ENCODE measurements around the gene DNAJC5. TPM values are rescaled to one million over a fixed set of nuclear protein-coding genes. Genes with fewer than 3 reads are reported as not detected.

DNAJC5 gene
- total and polyA plus RNA-seq, 2 of the 8 experiments (the other 6 are each of a cell fraction or from before 2014, with no cell fraction given): 19.2 to 31.2 TPM

- Histone ChIP-seq H3K79me1 (ENCODE audit: low read depth, low read length) (peaks cover 21% of the 10 kb centered on the region), H4K20me1 (replicated peaks in 1 of 2; ENCODE audit: control insufficient read depth in 1 of 2, insufficient read depth in 2 of 2, low read length in 2 of 2) (peaks cover 11 to 30% of the 10 kb centered on the region in 2 experiments), H3K18ac (ENCODE audit: extremely low read depth, low read length) (no peak overlapping the region), H2AFZ (ENCODE audit: low read length) (no peak overlapping the region), H2BK5ac (ENCODE audit: low read depth, low read length) (no peak overlapping the region), H3K4ac (replicated peaks; ENCODE audit: insufficient read length, low read depth, low read length) (no peak overlapping the region), H3K27me3 (replicated peaks in 1 of 4; ENCODE audit: control insufficient read depth in 3 of 4, extremely low read depth in 1 of 4, insufficient read depth in 3 of 4, low read length in 3 of 4) (no peaks in the 10 kb centered on the region), H3K4me3 (ENCODE audit: extremely low read depth in 1 of 4, insufficient read depth in 2 of 4, low read depth in 3 of 4, low read length in 4 of 4) (no peak overlapping the region), H4K91ac (replicated peaks; ENCODE audit: insufficient read length, low read length) (no peak overlapping the region), H2AK5ac (ENCODE audit: low read depth, low read length) (no peak overlapping the region), H3K27ac (ENCODE audit: low read depth, low read length) (no peak overlapping the region), H2BK12ac (ENCODE audit: low read depth, low read length) (no peak overlapping the region), H4K5ac (ENCODE audit: insufficient read length, low read depth, low read length) (no peak overlapping the region), H3K23me2 (ENCODE audit: low read depth, low read length) (no peaks in the 10 kb centered on the region), H3K56ac (replicated peaks; ENCODE audit: insufficient read length, low read depth, low read length) (no peak overlapping the region), H3K4me1 (replicated peaks in 1 of 4; ENCODE audit: control insufficient read depth in 3 of 4, insufficient read depth in 4 of 4, low read length in 3 of 4) (no peaks in the 10 kb centered on the region), H2BK20ac (ENCODE audit: low read length) (no peak overlapping the region), H2BK15ac (ENCODE audit: low read length) (no peak overlapping the region), H2BK120ac (replicated peaks; ENCODE audit: low read depth, low read length) (no peak overlapping the region), H3K9ac (replicated peaks in 1 of 4; ENCODE audit: extremely low read depth in 1 of 4, low read depth in 3 of 4, low read length in 3 of 4) (no peak overlapping the region), H4K8ac (ENCODE audit: extremely low read depth, insufficient read depth, low read length) (0 out of 2 replicates have a peak overlapping the region, but pooled peaks have one; percentile 14), H3K23ac (ENCODE audit: insufficient read length) (no peak overlapping the region), H3K36me3 (ENCODE audit: control insufficient read depth in 2 of 4, insufficient read depth in 4 of 4, low read length in 3 of 4) (peaks cover 12 to 43% (median 22%) of the 10 kb centered on the region in 4 experiments), H3K14ac (ENCODE audit: insufficient read length) (no peak overlapping the region), H3K4me2 (ENCODE audit: insufficient read depth in 1 of 2, low read depth in 2 of 2, low read length in 2 of 2) (no peak overlapping the region), H3K79me2 (ENCODE audit: control insufficient read depth in 1 of 2, insufficient read depth in 2 of 2, low read length in 2 of 2) (peaks cover 0 to 2% of the 10 kb centered on the region in 2 experiments; a peak in 1 of 4 replicates), H3K9me3 (ENCODE audit: insufficient read depth in 2 of 2, low read depth in 1 of 2, low read length in 1 of 2) (no peaks in the 10 kb centered on the region)
- WGBS, 2 experiments (ENCODE audit: extremely low coverage in 1 of 2, insufficient coverage in 1 of 2, insufficient read length in 1 of 2, insufficient replicate concordance in 2 of 2, low coverage in 1 of 2, low lambda C conversion rate in 2 of 2, missing lambda C conversion rate in 1 of 2): 89% methylated on average over 6 of the region's 14 CpGs; no CpG with 5 or more reads in 1 of the 2 experiments
- DNase-seq (ENCODE audit: low read depth in 1 of 2, low spot score in 2 of 2) (no peak), FAIRE-seq (no peak)
- CTCF ChIA-PET (ENCODE audit: partially characterized antibody): interaction anchor here (0.7 kb wide), 2 partner anchors 17 to 31 kb away, joined by 3 read pairs; no protein-coding TSS in a partner anchor
- POLR2A ChIA-PET (ENCODE audit: partially characterized antibody): interaction anchor here (0.6 to 2.0 kb wide), 4 partner anchors 11 to 78 kb away, joined by 3 to 7 read pairs (median 4); no protein-coding TSS in a partner anchor
- no peak for TF ChIP-seq SP2 (IDR thresholded peaks at IDR 0.05; ENCODE audit: low read length)
- TF ChIP-seq KDM4A (IDR thresholded peaks at IDR 0.05; ENCODE audit: low read depth, low read length, severe bottlenecking): no peak
- TF ChIP-seq PHF8 (conservative IDR thresholded peaks at IDR 0.05; ENCODE audit: low read depth, low read length): no peak
- TF ChIP-seq RNF2 (IDR thresholded peaks at IDR 0.05; ENCODE audit: borderline replicate concordance, low read depth, low read length, missing control alignments, poor library complexity, severe bottlenecking): no peak
- no peak for TF ChIP-seq TBP (IDR thresholded peaks at IDR 0.05; ENCODE audit: low read depth, low read length)
Measured at GRCh38 chr20:63886054-63886419, 8.9 kb upstream of the DNAJC5 start.

Measured in H1 (cell line).